HG03520 (cell line): ENCODE results near the gene TENM3.

Experiments used
- ATAC-seq: cut with Tn5 transposase; IDR thresholded peaks from one replicate; pipeline ENCODE4 v1.9.1; 2021; ENCODE audit warnings: mild to moderate bottlenecking, moderate library complexity; ENCODE audit not compliant: unreplicated experiment

TENM3 gene

GRCh38 chr4:182447767-182448280 lies 204.6 kb downstream of the TENM3 start:
- ATAC-seq = no peak

- ATAC-seq = peak; percentile 79
Observed at GRCh38 chr4:182448281-182449151, 205.3 kb downstream of the TENM3 start.

DNA sequence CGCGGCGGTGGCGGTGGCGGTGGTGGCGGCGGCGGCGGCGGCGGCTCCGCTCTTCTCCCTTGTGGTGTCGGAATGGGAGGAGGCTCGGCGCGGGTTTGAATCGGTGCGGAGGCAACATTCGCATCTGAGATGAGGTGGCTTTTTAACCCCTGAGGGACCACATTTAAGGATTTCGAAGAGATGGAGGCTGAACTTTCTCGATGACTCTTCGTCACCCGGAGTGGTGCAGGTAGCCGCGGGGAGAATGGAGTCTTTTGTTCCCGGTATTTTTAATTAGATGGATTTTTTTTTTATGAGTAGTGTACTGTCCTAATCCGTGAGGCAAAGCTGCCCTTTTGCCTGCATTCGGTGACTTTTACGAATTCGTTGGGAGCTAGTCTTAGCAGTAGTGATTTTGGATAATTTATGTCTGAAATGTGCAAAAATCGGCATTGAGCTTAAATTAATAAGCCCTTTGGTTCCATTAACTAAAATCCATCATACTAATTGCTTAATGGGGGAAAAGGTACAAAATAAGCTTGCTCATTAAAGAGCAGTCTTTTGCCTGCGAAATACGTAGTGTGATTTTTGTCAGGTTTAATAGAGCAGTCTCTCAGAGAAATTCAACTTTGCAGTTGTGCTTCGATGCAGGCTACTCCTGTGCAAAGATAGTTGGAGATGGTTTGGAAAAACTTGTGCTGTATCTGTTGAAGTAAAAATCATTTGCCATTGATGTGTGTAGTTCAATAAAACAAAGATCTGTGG lies 206.2 kb downstream of the TENM3 start:
- ATAC-seq = no peak

DNA sequence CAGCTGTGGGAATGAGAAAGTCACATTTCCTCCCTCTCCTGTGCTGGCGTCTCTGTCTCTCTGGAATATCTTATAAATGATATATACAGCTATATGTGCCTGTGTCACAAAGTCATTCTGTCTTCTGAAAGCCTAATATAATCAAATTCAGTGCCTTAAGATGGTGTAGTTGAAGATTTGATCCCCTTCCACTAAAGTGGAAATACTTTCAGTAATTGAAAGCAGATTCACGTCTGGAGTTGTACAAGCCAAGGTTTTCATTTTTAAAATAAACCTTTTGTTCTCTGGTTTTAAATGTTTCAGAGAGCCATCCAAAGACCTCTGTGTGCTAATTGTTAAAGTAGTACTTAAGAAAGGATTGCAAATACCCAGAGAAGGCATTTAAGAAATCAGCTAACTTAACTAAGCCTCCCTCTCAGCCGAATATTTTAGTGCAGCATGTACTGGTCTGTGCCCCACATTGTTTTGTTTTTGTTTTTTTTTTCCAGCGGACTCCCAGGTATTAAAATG lies 206.8 kb downstream of the TENM3 start:
- ATAC-seq = no peak

GRCh38 chr4:182451441-182451840 lies 208.2 kb downstream of the TENM3 start:
- ATAC-seq = no peak

GRCh38 chr4:182453830-182454229 lies 210.6 kb downstream of the TENM3 start:
- ATAC-seq = no peak

DNA sequence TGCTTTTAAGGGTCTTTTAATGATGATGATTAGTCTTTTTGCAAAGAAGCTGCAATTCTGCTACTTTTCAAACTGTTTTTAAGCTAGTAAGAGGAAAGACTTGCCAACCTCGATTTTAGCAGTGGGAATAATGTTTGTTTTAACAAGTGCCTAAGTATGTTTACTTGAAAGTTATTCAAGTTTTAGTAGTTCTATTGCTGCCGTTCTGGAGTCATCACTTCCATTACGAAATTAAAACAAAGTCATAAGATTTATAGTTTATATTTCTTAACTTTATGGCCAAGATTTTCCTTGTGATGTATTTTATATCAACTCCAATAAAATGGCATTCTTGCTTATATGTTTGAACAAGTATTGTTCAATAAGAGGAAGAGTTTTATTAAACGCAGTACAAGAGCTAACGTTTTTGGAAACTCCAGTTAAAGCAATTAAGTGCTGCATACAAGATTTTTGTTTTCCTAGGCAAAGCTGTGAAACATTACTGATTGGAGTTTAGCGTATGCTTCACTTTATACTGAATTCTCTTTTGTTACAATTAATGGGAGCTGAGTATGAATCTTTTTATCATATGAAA lies 211.3 kb downstream of the TENM3 start:
- no peak for ATAC-seq

DNA sequence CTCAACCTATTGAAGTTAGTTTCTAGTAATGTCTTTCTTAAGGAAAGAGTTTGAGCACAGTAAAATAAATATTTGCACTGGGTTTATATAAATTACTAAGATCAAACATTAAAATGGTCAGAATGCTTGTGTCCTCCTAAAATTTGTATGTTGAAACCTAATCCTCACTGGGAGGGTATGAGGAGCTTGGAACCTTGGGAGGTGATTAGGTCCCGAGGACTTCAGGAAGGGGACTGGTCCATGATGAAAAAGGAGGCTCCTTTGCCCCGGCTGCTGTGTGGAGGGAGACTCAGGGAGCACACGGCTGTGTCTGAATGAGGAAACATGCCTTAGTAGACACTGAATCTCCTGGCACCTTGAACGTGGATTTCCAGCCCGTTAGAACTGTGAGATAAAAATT lies 221.9 kb downstream of the TENM3 start:
- ATAC-seq = no peak

- ATAC-seq = no peak
Observed at GRCh38 chr4:182465979-182466378, 222.8 kb downstream of the TENM3 start.

DNA sequence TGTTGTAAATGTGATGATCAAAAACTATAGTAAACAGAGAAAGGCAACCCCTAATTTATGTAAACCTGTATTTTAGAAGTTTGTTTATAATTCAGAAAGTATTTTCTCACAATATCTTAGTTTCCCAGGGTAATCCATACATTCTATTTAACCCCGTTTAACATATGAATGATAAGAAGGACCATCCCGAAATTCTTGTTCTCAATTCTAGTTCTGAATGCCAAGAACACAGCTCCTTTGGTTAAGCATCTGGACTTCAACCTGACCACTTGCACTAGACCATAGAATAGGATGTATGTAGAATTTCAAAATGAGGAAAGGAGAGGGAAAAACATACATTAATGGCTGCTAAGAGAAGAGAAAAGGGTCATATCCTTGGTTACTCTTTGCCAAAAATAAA lies 227.0 kb downstream of the TENM3 start:
- ATAC-seq = no peak

- ATAC-seq = no peak
Observed at GRCh38 chr4:182475539-182475938, 232.3 kb downstream of the TENM3 start.

- ATAC-seq = peak; percentile 64
Observed at GRCh38 chr4:182478475-182478874, 235.3 kb downstream of the TENM3 start.

DNA sequence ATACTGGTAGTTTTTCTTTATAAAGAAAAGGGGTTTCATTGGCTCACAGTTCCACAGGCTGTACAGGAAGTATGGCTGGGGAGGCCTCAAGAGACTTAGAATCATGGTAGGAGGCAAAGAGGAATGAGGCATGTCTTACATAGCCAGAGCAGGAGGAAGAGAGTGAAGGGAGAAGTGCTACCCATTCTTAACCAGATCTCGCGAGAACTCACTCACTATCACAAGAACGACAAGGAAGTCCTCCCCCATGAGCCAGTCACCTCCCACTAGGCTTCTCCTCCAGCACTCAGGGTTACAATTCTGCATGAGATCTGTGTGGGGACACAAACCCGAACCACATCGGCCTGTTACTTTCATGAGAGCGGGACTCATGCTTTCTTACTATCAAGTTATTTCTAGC lies 240.5 kb downstream of the TENM3 start:
- no peak for ATAC-seq

DNA sequence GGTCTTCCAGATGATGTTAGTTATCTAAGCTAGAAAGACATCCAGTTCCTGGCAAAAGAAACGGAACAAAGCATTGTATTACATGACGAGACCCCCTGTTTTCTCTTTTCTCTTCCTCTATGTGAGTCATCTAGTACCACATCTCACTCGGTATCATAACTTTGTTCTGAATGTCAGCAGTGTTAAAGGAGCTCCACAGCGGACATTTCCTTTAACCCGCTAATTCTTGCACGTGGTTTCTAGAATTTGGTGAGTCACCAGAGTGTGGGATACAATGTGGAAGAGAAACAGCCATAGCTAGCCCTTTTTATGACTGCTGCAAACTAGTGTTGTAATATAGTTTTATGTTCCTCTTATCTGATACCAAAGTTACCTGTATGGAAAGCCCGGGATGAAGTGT lies 243.7 kb downstream of the TENM3 start:
- ATAC-seq = no peak

- ATAC-seq = no peak
Observed at GRCh38 chr4:182488896-182489295, 245.7 kb downstream of the TENM3 start.

GRCh38 chr4:182489607-182490006 lies 246.4 kb downstream of the TENM3 start:
- ATAC-seq = no peak

DNA sequence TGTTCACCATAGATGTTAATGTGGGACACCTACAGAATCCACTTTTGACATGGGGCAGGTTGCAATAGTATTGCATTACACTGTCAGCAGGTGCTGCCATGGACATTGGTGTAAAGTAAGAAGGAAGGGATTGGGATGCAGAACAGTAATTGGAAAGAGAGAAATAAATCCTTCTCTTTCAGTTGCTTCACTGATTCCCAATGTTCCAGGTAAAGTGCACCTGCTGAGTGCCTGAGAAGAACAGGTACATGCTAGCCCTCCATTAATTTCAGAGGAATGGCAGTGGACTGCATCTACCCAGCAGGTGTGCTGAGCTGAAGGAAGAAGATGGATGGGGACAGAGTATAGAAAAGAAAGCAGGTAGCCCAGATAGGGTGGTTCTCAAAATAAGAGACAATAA lies 248.5 kb downstream of the TENM3 start:
- ATAC-seq = no peak

DNA sequence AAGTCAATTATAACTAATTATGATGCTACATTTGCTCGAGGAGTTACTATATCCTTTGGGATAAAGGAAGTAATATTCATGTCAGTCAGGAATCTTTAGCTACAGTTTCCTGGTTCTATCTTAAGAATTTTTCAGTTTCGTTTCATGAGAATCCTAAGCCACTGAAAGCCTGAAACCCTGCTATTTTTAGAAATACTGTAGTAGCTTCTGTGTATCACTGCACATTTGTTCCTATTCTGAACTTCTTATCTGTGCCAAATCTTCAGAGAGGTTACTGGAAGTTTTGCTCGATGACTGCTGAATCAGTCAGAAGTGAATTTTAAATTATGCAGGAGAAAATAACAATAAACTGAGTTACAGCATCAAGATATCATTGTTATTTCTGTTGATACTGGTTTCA lies 249.2 kb downstream of the TENM3 start:
- no peak for ATAC-seq

DNA sequence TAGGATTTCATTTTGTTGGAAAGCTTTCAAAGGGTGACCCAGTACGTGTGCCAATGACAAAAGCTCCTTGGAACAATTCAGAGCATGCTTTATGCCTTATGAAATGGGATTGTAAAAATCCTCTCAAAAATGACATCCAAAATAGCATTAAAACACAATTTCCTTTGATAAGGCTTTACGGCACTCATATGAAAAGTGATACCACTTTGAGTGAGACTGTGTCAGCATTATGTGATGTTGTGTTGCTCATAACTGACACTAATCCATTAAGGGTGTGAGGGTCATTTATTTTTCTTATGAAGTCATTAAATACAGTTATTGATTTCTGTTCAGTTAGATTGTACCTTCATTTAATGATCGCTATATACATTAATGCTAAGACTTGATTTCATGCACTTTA lies 250.2 kb downstream of the TENM3 start:
- no peak for ATAC-seq

DNA sequence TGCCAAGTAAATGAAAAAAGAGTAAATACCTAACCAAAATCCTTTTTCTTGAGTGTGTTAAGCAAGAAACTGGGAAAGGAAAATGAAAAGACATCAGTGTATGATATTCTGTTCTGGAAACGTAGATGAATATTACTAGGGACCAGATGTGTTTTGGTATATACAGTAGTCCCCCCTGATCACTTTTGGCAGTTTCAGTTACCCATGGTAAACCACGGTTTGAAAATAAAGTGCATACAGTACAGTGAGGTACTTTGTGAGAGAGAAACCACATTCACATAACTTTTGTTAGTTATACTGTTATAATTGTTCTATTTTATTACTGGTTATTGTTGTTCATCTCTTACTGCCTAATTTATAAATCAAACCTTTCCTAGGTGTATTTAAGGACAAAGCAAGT lies 250.9 kb downstream of the TENM3 start:
- ATAC-seq = peak; percentile 57

GRCh38 chr4:182495031-182495430 lies 251.8 kb downstream of the TENM3 start:
- ATAC-seq = no peak
